Right renal cortex interstitium (tissue), 3 donors: ENCODE measurements around the gene FXYD3. TPM values are rescaled to one million over a fixed set of nuclear protein-coding genes. Genes with fewer than 3 reads are reported as not detected.
"Not testable (repeated sequence)": the region's sequence is repeated elsewhere in the genome, so short reads cannot be mapped to it uniquely, and the experiment has no call there.

Experiments used
- DNase-seq, 3 donors: peaks; one replicate each; pipeline ENCODE4 v3.0.0-alpha.2; 2013; ENCODE audit warnings: low read depth in 3 of 3, low spot score in 2 of 3
- polyA plus RNA-seq, 3 donors: library from polyadenylated mRNA; unstranded; fragments of 120-200 nt; gene quantifications; one replicate each; pipeline ENCODE4 v1.2.1, GENCODE V29; 2013; ENCODE audit not compliant: insufficient read length in 3 of 3

FXYD3 gene
- polyA plus RNA-seq, 3 donors = 7.0 to 26.7 (median 15.4) TPM

DNA sequence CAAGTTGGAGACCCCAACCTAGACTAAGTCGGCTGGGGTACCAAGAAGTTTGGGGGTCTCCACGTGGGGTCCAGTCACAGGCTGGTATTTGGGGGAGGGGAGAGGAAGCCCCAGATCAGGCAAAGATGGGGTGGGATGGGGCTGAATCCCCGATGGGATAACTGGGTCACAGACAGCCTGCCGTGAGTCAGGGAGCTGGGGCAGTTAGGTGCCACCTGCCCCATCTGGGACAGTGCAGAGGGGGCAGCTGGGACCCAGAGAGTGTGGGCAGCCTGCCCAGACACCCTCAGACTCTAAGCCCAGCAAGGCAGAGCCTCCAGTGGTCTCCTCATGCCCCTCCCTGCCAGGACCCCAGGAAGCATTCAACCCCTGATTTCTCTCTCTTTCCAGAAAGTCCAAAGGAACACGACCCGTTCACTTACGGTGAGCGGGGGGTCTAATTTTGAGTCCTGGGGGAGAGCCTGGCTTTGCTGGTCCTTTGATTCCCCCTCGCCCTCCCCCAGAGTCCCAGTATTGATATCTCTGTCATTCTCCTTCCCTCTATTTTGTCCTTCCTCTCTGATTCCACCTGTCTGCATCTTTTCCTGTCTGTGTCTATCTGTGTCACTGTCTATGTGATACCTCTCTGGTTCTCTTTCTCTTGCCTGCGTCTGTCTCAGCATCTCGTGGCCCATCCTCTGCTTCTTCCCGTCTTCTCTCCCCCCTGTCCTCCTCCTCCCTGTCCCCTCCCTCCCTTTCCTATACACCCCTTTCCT is 24.8 kb downstream of the FXYD3 start:
- no peak for DNase-seq

DNA sequence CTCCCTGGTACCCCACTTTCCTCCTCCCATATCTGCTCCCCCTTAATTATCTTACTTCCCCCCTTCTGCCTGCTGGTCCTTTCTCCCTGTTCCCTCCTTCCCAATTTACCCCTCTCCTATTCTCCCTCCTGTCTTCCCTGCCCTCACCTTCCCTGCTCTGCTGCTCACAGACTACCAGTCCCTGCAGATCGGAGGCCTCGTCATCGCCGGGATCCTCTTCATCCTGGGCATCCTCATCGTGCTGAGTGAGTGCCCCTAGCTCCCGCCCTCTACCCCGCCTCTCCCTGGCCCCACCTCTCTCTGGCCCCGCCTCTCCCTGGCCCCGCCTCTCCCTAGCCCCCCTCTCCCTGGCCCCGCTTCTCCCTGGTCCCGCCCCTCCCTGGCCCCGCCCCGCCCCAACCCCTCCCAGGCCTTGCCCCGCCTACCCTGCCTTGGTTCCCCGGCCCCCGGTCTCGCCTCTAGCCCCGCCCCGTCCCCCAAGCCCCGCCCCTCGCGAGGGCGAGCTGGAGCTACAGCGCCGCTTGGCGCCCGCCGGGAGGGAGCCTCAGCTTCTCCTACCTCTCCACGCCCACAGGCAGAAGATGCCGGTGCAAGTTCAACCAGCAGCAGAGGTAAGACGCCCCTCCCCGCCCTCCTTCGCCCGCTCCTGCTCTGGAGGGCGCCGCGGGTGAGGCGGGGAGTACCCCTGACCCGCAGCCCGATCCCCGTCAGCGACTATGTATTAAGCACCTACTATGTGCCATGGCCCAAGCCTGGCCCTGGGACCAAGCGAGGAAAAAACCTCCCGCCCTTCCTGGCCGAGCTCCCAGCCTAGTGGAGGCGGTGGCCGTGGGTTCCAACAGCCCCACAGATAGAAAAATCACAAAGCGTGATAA is 25.6 kb downstream of the FXYD3 start:
- no peak for DNase-seq

DNA sequence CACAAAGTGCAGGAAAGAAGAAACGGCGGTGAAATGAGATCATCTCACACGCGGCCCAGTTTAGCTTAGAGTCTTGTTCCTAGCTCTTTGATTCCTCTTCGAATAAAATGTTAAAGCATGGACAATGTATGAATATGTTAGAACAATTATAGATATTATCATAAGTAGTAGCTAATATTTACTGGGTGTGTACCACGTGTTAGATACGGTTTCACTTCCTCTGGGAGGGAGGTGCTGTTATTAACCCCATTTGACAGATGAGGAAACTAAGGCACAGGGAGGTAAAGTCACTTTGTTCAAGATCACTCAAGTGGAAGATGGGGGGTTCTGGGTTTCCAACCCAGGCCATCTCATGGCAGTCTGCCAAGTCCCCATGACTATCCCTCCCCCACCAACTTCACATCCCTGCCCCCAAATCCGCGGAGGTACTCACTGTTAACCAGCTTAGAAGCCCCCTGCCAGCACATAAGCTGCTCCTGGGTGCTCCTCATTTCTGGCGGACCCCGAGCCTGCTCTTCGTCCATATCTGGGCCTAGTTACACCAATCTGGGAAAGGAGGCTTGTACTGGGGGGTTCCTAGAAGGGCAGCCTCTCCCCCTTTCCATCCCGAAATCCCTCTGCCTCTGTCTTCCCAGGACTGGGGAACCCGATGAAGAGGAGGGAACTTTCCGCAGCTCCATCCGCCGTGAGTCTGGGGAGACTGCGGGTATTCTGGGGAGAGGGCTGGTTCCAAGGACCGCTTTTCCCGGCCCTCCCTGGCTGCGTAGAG is 26.4 kb downstream of the FXYD3 start:
- no peak for DNase-seq

DNA sequence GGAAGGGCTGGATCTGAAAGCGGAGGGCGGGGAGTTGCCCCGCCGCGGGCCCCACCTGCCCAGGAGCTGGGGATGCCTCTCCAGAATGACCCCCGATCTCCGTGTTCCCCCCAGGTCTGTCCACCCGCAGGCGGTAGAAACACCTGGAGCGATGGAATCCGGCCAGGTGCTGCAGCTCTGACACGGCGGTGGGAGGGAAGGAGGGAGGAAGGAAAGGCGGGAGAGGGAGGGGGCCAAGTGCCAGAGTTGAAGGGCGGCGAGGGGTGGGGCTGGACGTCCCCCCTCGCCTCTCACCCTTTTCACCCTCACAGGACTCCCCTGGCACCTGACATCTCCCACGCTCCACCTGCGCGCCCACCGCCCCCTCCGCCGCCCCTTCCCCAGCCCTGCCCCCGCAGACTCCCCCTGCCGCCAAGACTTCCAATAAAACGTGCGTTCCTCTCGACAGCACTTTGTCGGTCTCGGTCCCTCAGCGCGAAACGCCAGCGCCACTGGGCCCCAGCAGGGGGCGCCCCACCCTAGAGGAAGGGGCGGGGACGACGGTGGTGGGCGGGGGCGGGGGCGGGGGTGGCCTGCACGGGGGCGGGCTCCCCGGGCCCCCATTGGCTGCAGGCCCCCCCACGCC is 27.1 kb downstream of the FXYD3 start:
- no peak for DNase-seq

DNA sequence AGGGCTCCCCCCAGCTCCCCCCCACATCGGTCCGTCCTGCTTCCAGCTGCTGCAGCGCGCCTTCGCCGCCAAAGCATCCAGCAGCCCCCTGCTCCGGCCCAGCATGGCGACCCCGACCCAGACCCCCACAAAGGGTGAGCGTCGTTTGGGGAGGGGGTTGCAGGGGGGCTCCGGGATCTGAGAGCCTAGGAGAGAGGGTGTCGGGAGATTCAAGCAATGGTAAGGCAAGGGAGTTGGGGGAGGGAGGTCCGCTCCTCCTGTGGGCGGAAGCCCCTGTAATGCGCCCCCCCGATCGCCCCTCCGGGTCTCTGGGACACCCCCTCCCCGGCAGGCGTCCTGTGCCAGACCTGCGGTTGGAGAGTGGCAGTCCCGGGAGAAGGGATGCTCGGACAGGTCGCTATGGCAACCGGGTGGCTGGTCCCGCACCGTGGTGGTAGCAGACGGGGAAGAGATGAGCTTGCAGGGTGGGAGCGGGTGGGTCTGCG is 27.6 kb downstream of the FXYD3 start, which contains the start of gene FXYD7:
Gene FXYD7, plus strand, starts transcription at position 25 of the 485 bp plus-strand sequence. Its CDS starts 79 bp downstream, at position 104.
- no peak for DNase-seq

DNA sequence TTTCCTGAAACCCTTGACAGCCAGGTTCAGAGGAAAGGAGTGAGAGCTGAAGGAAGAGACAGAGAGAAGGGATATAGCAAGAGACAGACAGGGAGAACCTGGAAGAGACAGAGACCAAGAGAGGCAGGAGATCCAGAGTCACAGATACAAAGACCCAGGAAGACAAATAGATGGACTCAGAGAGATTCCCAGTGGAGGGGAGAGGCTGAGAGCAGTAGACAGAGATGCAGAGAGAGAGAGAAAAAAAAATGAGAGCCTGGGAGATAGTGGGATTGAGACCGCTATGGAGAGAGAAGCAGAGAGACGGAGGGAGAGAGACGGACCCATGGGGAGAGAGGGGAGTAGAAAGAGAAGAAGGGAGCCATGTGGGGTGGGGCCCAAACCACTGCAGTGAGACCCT is 28.2 kb downstream of the FXYD3 start:
- no peak for DNase-seq

DNA sequence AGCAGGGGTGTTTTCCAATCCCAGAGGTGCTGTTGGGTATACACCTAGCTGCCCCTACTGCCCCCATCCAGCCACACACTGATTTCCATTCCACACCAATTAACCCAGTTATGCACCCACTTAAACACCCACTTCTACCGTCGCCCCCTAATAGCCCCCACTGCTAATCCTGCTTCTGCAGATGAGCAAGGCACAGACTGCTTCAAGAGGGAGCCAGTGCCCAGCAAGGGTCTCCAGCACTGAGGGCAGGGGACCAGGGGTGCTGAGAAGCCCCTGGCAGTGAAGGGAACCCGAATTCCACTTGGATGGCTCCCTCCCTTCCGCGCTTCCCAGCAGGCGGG is 28.6 kb downstream of the FXYD3 start:
- DNase-seq = no peak

DNA sequence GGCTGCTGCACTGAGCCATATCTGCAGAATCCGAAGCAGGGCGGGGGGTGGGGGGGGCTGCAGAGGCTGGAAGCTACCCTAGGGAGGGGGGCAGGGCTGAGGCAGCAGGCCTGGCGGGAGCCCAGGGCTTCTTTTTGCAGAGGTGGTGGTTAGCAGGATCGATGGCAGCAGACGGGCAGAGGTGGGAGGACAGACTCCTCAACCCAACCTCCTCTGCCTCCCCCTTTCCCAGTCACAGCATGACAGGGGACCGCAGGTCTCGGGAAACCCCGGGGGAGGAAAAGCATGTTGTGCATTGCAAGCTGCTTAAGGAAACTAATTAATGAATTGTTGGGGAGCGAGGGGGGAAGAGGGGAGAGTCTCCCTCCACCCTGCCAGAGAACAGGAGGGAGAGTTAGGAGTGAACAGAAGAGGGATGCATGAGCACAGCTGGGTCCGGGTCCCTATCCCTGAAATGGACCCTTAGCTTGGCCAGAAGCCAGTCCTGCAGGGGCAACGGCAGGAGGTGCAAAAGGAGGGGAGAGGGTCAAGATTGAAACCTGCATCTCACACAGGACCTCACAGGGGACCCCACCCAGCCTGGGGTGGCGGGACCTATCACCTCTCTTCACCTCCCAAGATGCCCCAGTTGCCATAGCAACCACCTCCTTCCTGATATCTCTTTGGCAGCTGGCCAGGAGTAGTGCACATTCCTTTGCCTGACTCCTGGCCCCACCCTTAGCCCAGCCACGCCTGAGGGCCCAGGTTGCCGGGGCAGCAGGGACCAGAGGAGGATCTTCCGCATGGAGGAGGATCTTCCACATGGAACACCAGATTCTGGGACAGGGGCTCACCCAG is 29.2 kb downstream of the FXYD3 start:
- no peak for DNase-seq

DNA sequence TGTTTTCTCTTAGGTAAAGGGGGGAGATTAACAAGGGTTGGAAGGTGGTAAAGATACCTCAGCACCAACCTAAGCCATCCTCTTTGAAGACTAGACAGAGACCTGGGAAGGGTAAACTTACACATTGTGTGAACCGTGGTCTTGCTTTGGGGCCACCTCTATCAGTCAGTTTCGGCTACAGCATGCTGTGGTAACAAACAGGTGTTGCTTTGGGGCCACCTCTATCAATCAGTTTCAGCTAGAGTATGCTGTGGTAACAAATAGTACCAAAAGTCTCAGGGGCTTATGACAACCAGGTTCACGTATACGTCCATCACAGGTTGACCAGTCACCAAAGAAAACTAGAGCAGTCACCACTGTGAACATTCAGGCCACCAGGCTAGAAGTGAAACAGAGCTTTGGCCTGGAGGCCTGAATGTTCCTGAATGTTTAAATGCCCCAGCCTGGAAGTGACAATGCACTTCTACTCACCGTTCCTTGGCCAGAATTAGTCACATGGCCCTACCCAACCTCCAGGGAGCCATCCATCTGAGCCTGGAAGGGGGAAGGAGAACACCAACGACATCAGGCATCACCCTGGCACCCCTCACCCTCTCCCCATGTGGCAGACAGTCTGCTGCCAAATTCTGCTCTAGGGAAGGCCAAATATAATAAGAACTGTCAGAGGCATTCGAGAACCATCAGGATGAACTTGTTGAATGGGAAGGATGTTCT is 31.3 kb downstream of the FXYD3 start:
- no peak for DNase-seq

DNA sequence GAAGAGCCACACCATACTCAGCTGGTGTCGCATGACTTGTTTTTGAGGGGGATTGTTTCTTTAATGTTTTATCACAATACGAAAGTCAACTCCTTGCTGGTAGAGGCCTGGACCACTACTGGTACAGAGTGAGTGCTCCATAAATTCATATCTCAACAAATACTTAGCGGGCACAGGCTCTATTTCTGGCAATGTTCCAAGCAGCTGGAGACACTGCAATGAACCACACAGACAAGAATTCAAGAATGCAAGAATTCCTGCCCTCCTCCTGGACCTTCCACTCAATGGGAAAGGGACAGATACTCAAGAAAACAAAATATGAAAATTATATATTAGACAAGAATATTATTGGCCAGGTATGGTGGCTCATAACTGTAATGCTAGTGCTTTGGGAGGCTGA is 33.8 kb downstream of the FXYD3 start:
- no peak for DNase-seq

DNA sequence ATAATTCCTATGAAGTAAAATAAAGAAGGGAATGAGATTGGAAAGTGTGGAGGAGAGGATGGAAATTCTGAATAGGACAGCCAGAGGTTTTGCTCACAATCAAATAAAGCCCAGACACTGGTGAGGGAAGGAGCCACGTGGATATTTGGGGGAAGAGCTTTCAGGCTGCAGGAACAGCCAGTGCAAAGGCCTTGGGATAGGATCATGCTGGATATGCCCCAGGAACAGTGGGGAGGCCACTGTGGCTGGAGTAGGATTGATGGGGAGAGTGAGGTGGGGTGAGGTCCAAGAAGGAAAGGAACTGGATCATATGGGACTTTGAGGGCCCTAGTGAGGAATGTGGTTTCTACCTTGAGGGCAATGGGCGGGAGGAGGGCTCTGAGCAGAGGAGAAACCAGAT is 34.8 kb downstream of the FXYD3 start:
- no peak for DNase-seq

DNA sequence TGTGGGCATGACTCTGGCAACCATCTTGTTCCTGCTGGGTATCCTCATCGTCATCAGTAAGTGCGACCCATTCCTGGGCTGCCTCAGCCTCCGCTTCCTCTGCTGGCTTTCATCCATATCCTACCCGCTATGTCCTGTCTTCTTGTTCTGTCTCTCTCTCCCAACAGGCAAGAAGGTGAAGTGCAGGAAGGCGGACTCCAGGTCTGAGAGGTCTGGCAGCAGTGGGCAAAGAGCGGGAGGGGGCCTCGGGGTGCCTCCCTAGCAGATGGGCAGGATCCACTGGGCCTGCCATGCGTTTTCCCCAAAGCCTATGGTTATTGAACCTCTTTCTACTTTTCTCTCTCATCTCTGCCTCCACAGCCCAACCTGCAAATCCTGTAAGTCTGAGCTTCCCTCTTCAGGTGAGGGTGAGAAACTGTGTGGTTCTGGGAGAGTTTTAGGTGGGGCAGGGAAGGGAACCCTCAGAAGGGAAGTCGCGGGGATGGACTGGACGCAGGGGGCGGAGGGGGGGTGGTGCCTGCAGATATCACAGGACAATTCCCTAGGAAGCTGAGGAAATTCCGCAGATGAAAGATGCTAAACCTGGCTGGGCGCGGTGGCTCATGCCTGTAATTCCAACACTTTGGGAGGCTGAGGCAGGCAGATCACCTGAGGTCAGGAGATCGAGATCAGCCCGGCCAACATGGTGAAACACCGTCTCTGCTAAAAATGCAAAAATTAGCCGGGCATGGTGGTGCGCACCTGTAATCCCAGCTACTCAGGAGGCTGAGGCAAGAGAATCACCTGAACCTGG is 35.8 kb downstream of the FXYD3 start:
- no peak for DNase-seq

DNA sequence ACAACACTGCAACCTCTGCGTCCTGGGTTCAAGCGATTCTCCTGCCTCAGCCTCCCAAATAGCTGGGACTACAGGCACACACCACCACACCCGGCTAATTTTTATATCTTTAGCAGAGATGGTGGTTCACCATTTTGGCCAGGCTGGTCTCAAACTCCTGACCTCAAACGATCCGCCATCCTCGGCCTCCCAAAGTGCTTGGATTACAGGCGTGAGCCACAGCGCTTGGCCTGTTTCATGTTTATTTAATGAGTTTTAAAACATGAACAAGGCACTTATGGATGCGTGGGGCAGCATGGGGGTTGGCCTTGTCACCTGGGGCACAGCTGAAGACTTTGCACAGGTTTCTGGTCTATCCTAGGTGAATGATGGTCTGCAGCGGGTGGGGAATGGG is 37.5 kb downstream of the FXYD3 start:
- not testable (repeated sequence) for DNase-seq

DNA sequence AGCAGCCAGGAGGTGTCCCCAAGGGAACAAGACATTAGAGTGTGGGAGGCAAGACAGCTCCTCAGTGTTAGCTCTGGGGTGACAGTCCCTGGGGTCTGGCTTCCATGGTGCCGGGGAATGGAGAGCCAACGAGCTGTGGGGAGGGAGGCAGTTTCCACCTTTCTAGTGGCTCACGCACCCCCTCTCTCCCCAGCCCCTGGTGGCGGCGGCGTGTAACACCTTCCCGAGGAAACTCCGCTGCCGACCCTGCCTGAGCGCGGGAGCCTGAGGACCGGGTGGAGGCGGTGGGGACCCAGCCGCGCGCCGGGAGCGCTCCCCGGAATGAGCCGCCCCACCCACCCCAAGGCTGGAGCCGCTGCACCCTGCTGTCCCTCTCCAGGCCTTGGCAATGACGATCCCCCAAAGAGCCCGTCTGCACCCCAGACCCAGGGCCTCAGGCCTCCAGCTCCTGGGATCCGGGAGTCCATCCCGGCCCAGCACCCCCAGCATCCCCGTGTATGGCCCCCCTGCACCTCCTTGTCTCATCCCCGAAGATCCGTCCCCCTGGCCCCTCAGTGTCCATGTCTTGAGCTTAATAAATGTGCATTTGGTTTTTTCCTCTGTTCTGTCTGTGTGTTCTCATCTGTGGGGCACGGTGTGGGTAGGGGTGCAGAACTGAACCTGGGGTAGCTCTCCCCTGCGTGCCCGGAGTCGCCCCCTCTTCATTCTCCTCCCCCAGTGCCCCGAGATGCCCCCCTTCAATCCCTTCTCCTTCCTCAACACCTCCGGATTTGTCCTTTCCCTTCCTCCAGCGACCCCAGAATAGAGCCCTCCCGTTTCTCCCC is 38.3 kb downstream of the FXYD3 start:
- DNase-seq = no peak

DNA sequence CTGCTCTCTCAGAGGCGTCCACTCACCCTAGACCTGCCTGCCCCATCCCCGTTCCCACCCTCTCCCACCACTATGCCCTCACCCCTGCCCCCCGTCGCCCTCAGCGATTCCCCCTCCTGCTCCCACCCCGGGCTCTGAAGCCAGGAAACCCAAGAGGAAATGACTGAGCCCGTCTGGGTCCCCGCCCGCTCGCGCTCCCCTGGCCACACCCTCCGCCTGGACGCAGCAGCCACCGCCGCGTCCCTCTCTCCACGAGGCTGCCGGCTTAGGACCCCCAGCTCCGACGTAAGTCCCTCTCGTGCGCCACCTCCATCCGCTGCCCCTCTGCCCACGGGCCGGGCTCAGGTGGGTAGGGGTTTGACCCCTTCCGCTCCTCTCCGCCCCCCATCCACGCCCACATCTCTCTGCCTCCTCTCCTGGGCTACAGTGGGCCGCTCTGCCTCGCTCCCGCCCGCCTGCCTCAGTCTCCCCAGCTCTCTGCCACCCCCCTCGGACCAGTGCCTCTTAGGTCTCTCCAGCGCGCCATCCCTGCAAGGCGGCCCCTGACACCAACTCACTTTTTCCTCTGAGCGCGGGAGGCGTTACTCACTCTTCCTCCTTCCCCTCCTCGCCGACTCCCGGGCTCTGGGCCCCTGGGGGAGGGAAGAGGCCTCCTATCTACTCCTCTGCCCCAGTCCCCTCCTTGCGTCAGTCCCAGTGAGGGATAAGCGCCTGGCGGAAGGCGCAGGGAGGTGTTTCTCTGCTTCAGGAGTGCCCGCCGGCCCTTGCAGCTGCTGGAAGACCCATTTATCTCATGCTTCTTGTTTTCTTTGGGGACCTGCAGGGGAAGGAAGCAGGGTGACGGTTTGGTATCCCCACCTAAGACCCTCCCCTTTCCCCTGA is 39.1 kb downstream of the FXYD3 start, which contains the start of gene FXYD5:
Gene FXYD5, plus strand, starts transcription at position 211 of the 882 bp plus-strand sequence. CDS start 816 bp downstream, outside the sequence.
- DNase-seq = no peak

DNA sequence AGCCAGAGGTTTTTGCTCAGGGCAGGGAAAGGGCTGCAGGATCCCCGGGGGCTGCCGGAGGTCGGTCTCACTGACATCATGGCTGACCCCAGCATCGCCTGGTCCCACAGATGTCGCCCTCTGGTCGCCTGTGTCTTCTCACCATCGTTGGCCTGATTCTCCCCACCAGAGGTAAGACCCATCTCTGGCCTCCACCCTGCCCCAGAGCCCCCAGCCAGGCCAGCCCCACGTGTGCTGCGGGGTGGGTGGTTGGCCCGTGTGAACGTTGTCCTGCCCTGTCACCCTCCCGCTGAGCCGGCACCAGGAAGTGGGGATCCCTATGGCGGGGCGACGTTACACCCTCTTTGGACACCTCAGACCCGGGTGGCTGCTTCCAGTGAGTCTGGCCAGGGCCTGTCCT is 39.8 kb downstream of the FXYD3 start:
- no peak for DNase-seq
